Neural progenitor cell (in vitro differentiated cells): ENCODE data around the gene PPAN.

Experiments used
- EZH2 ChIP-seq: fragments of 200-600 bp; sonication (generic); IDR thresholded peaks from 2 replicates; pipeline ENCODE4 v1.6.1; 2017; ENCODE audit warnings: antibody characterized with exemption, mild to moderate bottlenecking, moderate library complexity
- EZH2phosphoT487 ChIP-seq: fragments of 200-600 bp; sonication (generic); IDR thresholded peaks from 2 replicates; pipeline ENCODE4 v1.6.1; 2017; ENCODE audit warnings: antibody characterized with exemption
- TF ChIP-seq, protein P1 (sequence below): fragments of 200-600 bp; sonication (generic); IDR thresholded peaks from 2 replicates; pipeline ENCODE4 v1.5.1; 2017; ENCODE audit warnings: antibody characterized with exemption, mild to moderate bottlenecking

DNA sequence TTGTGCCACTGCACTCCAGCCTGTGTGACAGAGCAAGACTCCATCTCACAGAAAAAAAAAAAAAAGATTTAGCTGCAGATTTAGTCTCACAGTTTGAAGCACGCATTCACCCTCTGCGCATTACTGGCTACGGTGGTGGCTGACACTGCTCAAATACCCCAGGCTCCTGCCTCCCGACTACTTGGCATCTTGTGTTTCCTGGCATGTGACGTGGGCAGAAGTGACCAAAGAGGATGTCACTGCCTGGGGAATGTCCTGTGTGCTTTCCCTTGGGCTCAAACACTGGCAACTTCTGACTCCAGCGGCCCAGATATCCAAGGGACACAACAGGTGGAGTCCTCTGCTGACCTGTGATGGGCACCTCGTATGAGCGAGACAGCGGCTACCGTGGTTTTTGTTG lies 38.2 kb downstream of the PPAN start:
- TF ChIP-seq, protein P1, sequence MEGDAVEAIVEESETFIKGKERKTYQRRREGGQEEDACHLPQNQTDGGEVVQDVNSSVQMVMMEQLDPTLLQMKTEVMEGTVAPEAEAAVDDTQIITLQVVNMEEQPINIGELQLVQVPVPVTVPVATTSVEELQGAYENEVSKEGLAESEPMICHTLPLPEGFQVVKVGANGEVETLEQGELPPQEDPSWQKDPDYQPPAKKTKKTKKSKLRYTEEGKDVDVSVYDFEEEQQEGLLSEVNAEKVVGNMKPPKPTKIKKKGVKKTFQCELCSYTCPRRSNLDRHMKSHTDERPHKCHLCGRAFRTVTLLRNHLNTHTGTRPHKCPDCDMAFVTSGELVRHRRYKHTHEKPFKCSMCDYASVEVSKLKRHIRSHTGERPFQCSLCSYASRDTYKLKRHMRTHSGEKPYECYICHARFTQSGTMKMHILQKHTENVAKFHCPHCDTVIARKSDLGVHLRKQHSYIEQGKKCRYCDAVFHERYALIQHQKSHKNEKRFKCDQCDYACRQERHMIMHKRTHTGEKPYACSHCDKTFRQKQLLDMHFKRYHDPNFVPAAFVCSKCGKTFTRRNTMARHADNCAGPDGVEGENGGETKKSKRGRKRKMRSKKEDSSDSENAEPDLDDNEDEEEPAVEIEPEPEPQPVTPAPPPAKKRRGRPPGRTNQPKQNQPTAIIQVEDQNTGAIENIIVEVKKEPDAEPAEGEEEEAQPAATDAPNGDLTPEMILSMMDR = no peak
- TF ChIP-seq EZH2phosphoT487 (no peak), EZH2 (no peak)
